ENCODE results near the gene GNAO1.

DNA sequence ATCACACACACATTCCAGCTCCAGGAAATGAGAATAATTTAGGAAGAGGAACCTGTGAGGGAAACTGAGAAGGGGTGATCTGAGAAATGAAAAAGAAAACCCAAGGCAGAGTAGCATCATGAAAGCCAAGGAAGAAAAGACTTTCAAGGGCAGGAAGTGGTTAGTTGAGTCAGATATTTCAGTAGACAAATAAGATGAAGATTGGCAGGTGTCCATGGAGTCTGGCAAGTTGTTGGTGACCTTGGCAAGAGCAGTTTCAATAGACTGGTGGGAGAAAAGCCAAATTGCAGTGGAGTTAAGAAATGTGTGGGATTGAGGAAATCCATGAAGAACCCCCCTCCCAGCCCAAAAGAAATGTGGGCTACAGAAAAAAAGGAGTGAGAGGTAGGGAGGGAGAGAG is 10.7 kb downstream of the GNAO1 start:
- no peak for TF ChIP-seq EZH2 (IDR thresholded peaks at IDR 0.05; ENCODE audit: borderline replicate concordance, insufficient read depth, low read depth, low read length, poor library complexity, severe bottlenecking)
- TF ChIP-seq, protein P1, sequence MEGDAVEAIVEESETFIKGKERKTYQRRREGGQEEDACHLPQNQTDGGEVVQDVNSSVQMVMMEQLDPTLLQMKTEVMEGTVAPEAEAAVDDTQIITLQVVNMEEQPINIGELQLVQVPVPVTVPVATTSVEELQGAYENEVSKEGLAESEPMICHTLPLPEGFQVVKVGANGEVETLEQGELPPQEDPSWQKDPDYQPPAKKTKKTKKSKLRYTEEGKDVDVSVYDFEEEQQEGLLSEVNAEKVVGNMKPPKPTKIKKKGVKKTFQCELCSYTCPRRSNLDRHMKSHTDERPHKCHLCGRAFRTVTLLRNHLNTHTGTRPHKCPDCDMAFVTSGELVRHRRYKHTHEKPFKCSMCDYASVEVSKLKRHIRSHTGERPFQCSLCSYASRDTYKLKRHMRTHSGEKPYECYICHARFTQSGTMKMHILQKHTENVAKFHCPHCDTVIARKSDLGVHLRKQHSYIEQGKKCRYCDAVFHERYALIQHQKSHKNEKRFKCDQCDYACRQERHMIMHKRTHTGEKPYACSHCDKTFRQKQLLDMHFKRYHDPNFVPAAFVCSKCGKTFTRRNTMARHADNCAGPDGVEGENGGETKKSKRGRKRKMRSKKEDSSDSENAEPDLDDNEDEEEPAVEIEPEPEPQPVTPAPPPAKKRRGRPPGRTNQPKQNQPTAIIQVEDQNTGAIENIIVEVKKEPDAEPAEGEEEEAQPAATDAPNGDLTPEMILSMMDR (IDR thresholded peaks at IDR 0.05), result no peak

Measured in B cell (primary cell).